Adipose tissue (tissue), 3 donors: ENCODE measurements around the gene RAPGEF2. TPM values are rescaled to one million over a fixed set of nuclear protein-coding genes. Genes with fewer than 3 reads are reported as not detected.
"Not testable (repeated sequence)": the region's sequence is repeated elsewhere in the genome, so short reads cannot be mapped to it uniquely, and the experiment has no call there.

Experiments
- H3K27ac ChIP-seq: one replicate; pipeline ENCODE4 v1.5.1; 2013; ENCODE audit warnings: low read depth, low read length
- WGBS, 3 donors: extraction: QIAGEN DNeasy Blood & Tissue Kit; methylation state at CpG; one replicate each; pipeline ENCODE4 v1.1.7; 2013; 5-methylcytosine and 5-hydroxymethylcytosine counted together
- polyA plus RNA-seq, 3 donors: library from polyadenylated mRNA; stranded (reverse); fragments of 200-250 nt; gene quantifications; one replicate each; pipeline ENCODE4 v1.2.3, GENCODE V29; 2013
- donor health status: healthy with polysubstance abuse.
- donor health status: Bipolar disorder and iron deficiency.
- donor health status: healthy.

The RAPGEF2 gene
- 10 to 100 TPM in 2 of 3 donors, 1 to 10 TPM in 1; 7.4 to 16.9 (median 11.2) TPM for polyA plus RNA-seq

DNA sequence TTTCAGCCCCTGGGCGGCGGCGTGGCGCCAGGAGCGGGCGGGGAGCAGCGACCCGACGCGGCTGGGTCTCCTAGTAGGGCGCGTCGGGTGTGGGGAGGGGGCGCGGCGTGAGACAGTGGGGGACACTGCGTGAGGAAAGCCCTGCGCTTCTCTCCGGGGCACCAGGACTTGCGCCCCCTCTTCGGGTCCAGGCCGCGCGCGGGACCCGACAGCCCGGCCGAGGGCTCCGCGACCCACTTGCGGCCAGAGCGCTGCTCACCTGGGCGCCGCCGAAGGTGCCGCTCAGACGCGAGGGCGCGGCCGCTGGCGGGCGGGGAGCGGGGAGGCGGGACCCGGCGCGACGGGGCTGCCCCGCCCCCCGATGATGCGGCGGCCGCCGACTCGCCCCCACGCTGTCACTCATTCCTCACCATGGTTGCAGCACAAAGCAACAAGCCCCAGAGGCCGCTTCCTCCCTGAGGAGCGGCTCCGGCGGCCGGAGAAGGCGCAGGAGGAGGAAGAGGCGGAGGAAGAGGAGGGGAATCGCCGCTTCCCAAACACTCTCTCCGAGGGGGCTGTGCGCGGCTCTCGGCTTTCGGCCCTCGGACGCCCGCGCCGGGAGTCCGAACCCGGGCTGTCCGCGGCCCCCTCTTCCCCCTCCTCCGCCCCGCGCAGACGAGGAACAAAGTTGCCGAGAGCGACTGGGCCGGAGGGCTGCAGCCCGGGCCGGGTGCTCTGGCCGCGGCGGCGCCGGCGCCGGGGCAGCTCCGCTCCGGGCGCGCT lies at the start of gene RAPGEF2:
Gene RAPGEF2 (plus strand): TSS at position 458 of the 762 bp plus-strand sequence. CDS start 1,084 bp downstream, outside the sequence.
- H3K27ac ChIP-seq, result peak within 1 kb of the TSS; percentile 91
- 0 to 1% (median 0%) methylated on average over 68 to 100 of the region's 100 CpGs for WGBS, 3 donors

DNA sequence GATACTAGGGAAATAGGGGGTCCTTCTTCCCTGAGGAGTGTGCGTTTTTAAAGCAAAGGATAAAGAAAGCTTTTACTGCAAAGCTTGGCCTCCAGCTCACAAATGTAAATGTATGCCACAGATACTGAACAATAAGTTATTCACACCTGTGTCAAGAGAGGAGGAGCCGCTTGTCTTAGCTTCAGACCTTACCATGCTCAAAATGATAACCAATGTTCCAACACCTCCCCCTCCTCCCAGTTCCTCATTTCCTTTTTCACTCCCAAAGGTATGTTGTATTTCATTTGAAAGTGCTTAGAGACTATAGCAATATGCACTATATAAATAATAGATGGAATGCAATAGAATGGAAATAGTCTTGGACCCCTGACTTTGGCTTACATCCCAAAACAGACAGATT lies 47.0 kb upstream of the RAPGEF2 start:
- H3K27ac ChIP-seq, result no peak overlapping the region
- 85 to 93% (median 91%) methylated on average over 2 of the region's 2 CpGs for WGBS, 3 donors

GRCh38 chr4:159060161-159060560 lies 42.7 kb upstream of the RAPGEF2 start:
- WGBS, 3 donors, result 74 to 86% (median 77%) methylated on average over 3 of the region's 3 CpGs
- H3K27ac ChIP-seq, result no peak overlapping the region

DNA sequence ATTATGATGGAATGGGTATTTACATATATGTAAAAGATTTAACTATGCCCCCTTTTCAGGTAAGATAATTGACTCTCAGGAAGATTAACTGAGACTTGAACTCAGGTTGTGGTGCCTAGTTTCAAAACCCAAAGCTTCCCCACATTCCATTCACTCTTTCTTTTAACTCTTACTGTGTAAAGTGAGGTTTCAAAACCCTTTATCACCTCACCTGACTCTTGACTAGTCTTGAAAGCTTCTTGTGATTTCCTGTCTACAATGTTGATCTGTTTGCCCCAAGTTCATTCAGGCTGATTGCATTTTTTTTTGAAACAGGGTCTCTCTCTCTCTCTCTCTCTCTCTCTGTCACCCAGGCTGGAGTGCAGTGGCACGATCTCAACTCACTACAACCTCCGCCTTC lies 40.5 kb upstream of the RAPGEF2 start:
- no peak overlapping the region for H3K27ac ChIP-seq
- WGBS, 3 donors, result 62 to 100% (median 71%) methylated on average over 2 of the region's 2 CpGs

GRCh38 chr4:159065513-159066240 lies 37.2 kb upstream of the RAPGEF2 start:
- no peak overlapping the region for H3K27ac ChIP-seq
- 93 to 100% (median 96%) methylated on average over 3 of the region's 3 CpGs for WGBS, 3 donors

DNA sequence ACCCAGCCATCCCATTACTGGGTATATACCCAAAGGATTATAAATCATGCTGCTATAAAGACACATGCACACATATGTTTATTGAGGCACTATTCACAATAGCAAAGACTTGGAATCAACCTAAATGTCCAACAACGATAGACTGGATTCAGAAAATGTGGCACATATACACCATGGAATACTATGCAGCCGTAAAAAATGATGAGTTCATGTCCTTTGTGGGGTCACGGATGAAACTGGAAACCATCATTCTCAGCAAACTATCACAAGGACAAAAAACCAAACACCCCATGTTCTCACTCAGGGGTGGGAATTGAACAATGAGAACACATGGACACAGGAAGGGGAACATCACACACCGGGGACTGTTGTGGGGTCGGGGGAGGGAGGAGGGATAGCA lies 34.7 kb upstream of the RAPGEF2 start:
- 91 to 94% (median 91%) methylated on average over 5 of the region's 5 CpGs for WGBS, 3 donors
- H3K27ac ChIP-seq, result not testable (repeated sequence)

GRCh38 chr4:159069922-159070321 lies 33.0 kb upstream of the RAPGEF2 start:
- H3K27ac ChIP-seq, result no peak overlapping the region
- WGBS, 3 donors, result 64 to 78% (median 64%) methylated on average over 3 of the region's 3 CpGs

- H3K27ac ChIP-seq, result no peak overlapping the region
- 72 to 90% (median 84%) methylated on average over 4 of the region's 4 CpGs for WGBS, 3 donors
Observed at GRCh38 chr4:159070742-159071141, 32.1 kb upstream of the RAPGEF2 start.

- WGBS, 3 donors, result 30 to 73% (median 60%) methylated on average over 1 of the region's 1 CpG
- H3K27ac ChIP-seq, result no peak overlapping the region
Observed at GRCh38 chr4:159071178-159071968, 31.5 kb upstream of the RAPGEF2 start.

- WGBS, 3 donors, result 93 to 95% (median 95%) methylated on average over 6 of the region's 6 CpGs
- H3K27ac ChIP-seq, result no peak overlapping the region
Observed at GRCh38 chr4:159071969-159072765, 30.7 kb upstream of the RAPGEF2 start.

- no peak overlapping the region for H3K27ac ChIP-seq
- WGBS, 3 donors, result 54 to 56% (median 55%) methylated on average over 3 of the region's 3 CpGs
Observed at GRCh38 chr4:159075531-159075932, 27.3 kb upstream of the RAPGEF2 start.

GRCh38 chr4:159077018-159077417 lies 25.9 kb upstream of the RAPGEF2 start:
- WGBS, 3 donors, result 90 to 99% (median 96%) methylated on average over 13 of the region's 13 CpGs
- H3K27ac ChIP-seq, result not testable (repeated sequence)

GRCh38 chr4:159077702-159078495 lies 25.0 kb upstream of the RAPGEF2 start:
- no peak overlapping the region for H3K27ac ChIP-seq
- 77 to 79% (median 79%) methylated on average over 6 of the region's 6 CpGs for WGBS, 3 donors

- 65 to 92% (median 71%) methylated on average over 2 of the region's 2 CpGs for WGBS, 3 donors
Observed at GRCh38 chr4:159079074-159079473, 23.8 kb upstream of the RAPGEF2 start.

GRCh38 chr4:159086606-159087005 lies 16.3 kb upstream of the RAPGEF2 start:
- H3K27ac ChIP-seq, result no peak overlapping the region
- 96 to 97% (median 97%) methylated on average over 2 of the region's 2 CpGs for WGBS, 3 donors

More at GRCh38 chr4:159079074-159079473, 23.8 kb upstream of the RAPGEF2 start:
- H3K27ac ChIP-seq, result no peak overlapping the region

DNA sequence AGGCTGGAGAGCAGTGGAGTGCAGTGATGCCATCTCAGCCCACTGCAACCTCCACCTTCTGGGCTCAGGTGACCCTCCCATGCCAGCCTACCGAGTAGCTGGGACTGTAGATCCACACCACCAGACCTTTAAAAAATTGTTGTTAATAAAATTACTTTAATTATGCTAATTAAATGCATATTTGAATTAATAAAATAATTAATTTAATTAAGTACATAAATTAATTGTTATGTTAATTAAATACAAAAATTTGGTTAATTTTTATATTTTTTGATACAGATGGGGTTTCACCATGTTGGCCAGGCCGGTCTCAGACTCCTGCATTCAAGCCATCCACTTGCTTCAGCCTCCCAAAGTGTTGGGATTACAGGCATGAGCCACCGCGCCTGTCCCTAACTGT lies 12.6 kb upstream of the RAPGEF2 start:
- WGBS, 3 donors, result 95 to 96% (median 96%) methylated on average over 4 of the region's 4 CpGs
- no peak overlapping the region for H3K27ac ChIP-seq

DNA sequence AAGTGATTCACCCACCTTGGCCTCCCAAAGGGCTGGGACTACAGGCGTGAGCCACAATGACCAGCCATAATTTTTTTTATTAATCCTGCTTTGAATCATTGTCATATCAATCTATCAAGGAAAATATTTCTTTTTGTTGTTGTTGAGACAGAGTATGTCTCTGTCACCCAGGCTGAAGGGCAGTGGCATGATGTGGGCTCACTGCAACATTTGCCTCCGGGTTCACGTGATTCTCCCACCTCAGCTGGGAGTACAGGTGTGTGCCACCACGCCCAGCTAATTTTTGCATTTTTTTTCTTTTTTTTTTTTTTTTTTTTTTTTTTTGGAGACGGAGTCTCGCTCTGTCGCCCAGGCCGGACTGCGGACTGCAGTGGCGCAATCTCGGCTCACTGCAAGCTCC lies 8.7 kb upstream of the RAPGEF2 start:
- H3K27ac ChIP-seq, result not testable (repeated sequence)
- WGBS, 3 donors, result 89 to 96% (median 95%) methylated on average over 4 of the region's 11 CpGs
